MM.1S (cell line): Measurements from ENCODE around the gene ZNHIT6.

ENCODE experiments used
- DNase-seq: peaks from one replicate; pipeline ENCODE4 v3.0.0-alpha.2; 2015
- H2AFZ ChIP-seq: fragments of 300-600 bp; sonication (generic); 2 replicates; pipeline ENCODE4 v1.6.0; 2016; ENCODE audit warnings: antibody characterized with exemption, low read length
- H3F3A ChIP-seq: fragments of 300-600 bp; sonication (generic); 2 replicates; pipeline ENCODE4 v1.6.1; 2016; ENCODE audit warnings: mild to moderate bottlenecking, antibody characterized with exemption, low read length, moderate library complexity, mixed read lengths; ENCODE audit not compliant: insufficient read depth
- H3K27ac ChIP-seq: fragments of 300-600 bp; sonication (generic); 2 replicates; pipeline ENCODE4 v1.5.1; 2016; ENCODE audit warnings: mild to moderate bottlenecking, low read length
- H3K27me3 ChIP-seq: fragments of 300-600 bp; sonication (generic); replicated peaks from 2 replicates; pipeline ENCODE4 v1.6.0; 2016; ENCODE audit warnings: low read length; ENCODE audit not compliant: insufficient read depth
- H3K36me3 ChIP-seq: fragments of 300-600 bp; sonication (generic); replicated peaks from 2 replicates; pipeline ENCODE4 v1.6.1; 2016; ENCODE audit warnings: mild to moderate bottlenecking, low read length, mixed read lengths; ENCODE audit not compliant: insufficient read depth
- H3K4me1 ChIP-seq: fragments of 300-600 bp; sonication (generic); 2 replicates; pipeline ENCODE4 v1.6.1; 2016; ENCODE audit warnings: low read length, mixed read lengths
- H3K4me2 ChIP-seq: fragments of 300-600 bp; sonication (generic); 2 replicates; pipeline ENCODE4 v1.6.0; 2016; ENCODE audit warnings: low read depth, low read length
- H3K4me3 ChIP-seq: fragments of 300-600 bp; sonication (generic); 2 replicates; pipeline ENCODE4 v1.5.1; 2016; ENCODE audit warnings: low read length, mixed read lengths
- H3K79me2 ChIP-seq: fragments of 300-600 bp; sonication (generic); 2 replicates; pipeline ENCODE4 v1.6.1; 2016; ENCODE audit warnings: mixed run types, low read length, mixed read lengths
- H3K9ac ChIP-seq: fragments of 300-600 bp; sonication (generic); 2 replicates; pipeline ENCODE4 v1.6.1; 2016; ENCODE audit warnings: low read length, mixed read lengths
- H3K9me2 ChIP-seq: fragments of 300-600 bp; sonication (generic); replicated peaks from 2 replicates; pipeline ENCODE4 v1.6.1; 2016; ENCODE audit warnings: mild to moderate bottlenecking, low read length, mixed read lengths; ENCODE audit not compliant: insufficient read depth
- H3K9me3 ChIP-seq: fragments of 300-600 bp; sonication (generic); replicated peaks from 2 replicates; pipeline ENCODE4 v1.6.1; 2016; ENCODE audit warnings: mild to moderate bottlenecking, low read length, mixed read lengths; ENCODE audit not compliant: insufficient read depth
- H4K20me1 ChIP-seq: fragments of 300-600 bp; sonication (generic); 2 replicates; pipeline ENCODE4 v1.6.1; 2016; ENCODE audit warnings: mild to moderate bottlenecking, low read length, moderate library complexity, mixed read lengths; ENCODE audit not compliant: insufficient read depth
- EZH2 ChIP-seq: fragments of 300-600 bp; sonication (generic); optimal IDR thresholded peaks from 2 replicates; pipeline ENCODE3; 2017; ENCODE audit warnings: low read depth, mild to moderate bottlenecking, antibody characterized with exemption, low read length, mixed read lengths
- EZH2phosphoT487 ChIP-seq: fragments of 300-600 bp; sonication (generic); IDR thresholded peaks from 2 replicates; pipeline ENCODE4 v1.6.1; 2018; ENCODE audit warnings: antibody characterized with exemption, low read length
- TF ChIP-seq, protein P1 (sequence below): fragments of 300-600 bp; sonication (generic); IDR thresholded peaks from 2 replicates; pipeline ENCODE4 v1.5.1; 2016; ENCODE audit warnings: antibody characterized with exemption, low read length, mixed read lengths

Gene ZNHIT6

DNA sequence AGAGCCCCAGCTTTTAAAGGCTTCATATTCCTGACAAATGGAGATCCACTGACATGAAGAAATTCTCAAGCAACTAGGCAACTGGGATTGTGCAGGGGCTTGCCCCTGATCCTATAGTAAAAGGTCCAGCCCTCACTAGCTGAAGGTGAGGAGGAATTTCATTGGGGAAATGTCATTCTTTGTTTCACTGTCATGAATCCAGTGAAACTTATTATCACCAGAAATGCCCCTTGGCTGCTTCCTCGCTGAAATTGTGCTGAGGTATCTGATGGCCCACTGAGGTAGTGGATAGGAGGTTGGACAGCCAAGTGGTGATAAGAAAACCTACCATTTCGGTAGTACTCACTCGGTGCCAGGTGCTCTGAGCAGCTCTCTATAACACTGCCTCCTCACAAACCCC is 91.5 kb downstream of the ZNHIT6 start:
- Histone ChIP-seq H3K27me3 (no peaks in the 10 kb centered on the region), H3K4me1 (no peaks in the 10 kb centered on the region; the same call in 1 of the 2 replicates), H3K4me3 (no peak overlapping the region), H3F3A (no peaks in the 10 kb centered on the region), H3K9me3 (no peaks in the 10 kb centered on the region), H3K27ac (no peak overlapping the region), H3K4me2 (no peak overlapping the region), H3K36me3 (no peaks in the 10 kb centered on the region), H3K9me2 (no peaks in the 10 kb centered on the region), H2AFZ (no peak overlapping the region), H3K9ac (no peak overlapping the region), H3K79me2 (no peaks in the 10 kb centered on the region), H4K20me1 (no peaks in the 10 kb centered on the region)
- DNase-seq = no peak
- TF ChIP-seq EZH2phosphoT487 = no peak
- TF ChIP-seq, protein P1, sequence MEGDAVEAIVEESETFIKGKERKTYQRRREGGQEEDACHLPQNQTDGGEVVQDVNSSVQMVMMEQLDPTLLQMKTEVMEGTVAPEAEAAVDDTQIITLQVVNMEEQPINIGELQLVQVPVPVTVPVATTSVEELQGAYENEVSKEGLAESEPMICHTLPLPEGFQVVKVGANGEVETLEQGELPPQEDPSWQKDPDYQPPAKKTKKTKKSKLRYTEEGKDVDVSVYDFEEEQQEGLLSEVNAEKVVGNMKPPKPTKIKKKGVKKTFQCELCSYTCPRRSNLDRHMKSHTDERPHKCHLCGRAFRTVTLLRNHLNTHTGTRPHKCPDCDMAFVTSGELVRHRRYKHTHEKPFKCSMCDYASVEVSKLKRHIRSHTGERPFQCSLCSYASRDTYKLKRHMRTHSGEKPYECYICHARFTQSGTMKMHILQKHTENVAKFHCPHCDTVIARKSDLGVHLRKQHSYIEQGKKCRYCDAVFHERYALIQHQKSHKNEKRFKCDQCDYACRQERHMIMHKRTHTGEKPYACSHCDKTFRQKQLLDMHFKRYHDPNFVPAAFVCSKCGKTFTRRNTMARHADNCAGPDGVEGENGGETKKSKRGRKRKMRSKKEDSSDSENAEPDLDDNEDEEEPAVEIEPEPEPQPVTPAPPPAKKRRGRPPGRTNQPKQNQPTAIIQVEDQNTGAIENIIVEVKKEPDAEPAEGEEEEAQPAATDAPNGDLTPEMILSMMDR = no peak
- no peak for TF ChIP-seq EZH2

DNA sequence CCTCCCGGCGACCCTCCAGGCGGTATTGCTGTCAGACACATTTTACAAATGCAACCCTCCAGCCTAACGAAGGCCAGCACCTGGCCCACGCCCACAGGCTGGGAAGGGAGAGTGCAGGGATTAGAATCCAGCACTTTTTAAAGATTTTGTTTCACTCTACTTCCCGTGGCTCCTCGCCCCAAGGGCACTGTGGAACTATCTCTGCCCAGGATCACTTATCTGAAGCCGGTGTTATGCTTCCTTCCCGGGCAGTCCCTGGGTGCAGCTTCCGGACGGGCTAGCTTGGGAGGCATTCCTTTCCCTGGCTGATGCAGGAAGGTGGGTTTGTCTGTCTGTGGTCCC is 91.9 kb downstream of the ZNHIT6 start:
- Histone ChIP-seq H3K9ac (no peak overlapping the region), H3K4me1 (no peaks in the 10 kb centered on the region; the same call in 1 of the 2 replicates), H3K9me2 (no peaks in the 10 kb centered on the region), H3F3A (no peaks in the 10 kb centered on the region), H3K4me2 (no peak overlapping the region), H3K9me3 (no peaks in the 10 kb centered on the region), H3K27me3 (no peaks in the 10 kb centered on the region), H3K79me2 (no peaks in the 10 kb centered on the region), H3K4me3 (no peak overlapping the region), H4K20me1 (no peaks in the 10 kb centered on the region), H3K36me3 (no peaks in the 10 kb centered on the region), H3K27ac (no peak overlapping the region), H2AFZ (no peak overlapping the region)
- no peak for DNase-seq
- no peak for TF ChIP-seq EZH2phosphoT487
- TF ChIP-seq, protein P1 = no peak

DNA sequence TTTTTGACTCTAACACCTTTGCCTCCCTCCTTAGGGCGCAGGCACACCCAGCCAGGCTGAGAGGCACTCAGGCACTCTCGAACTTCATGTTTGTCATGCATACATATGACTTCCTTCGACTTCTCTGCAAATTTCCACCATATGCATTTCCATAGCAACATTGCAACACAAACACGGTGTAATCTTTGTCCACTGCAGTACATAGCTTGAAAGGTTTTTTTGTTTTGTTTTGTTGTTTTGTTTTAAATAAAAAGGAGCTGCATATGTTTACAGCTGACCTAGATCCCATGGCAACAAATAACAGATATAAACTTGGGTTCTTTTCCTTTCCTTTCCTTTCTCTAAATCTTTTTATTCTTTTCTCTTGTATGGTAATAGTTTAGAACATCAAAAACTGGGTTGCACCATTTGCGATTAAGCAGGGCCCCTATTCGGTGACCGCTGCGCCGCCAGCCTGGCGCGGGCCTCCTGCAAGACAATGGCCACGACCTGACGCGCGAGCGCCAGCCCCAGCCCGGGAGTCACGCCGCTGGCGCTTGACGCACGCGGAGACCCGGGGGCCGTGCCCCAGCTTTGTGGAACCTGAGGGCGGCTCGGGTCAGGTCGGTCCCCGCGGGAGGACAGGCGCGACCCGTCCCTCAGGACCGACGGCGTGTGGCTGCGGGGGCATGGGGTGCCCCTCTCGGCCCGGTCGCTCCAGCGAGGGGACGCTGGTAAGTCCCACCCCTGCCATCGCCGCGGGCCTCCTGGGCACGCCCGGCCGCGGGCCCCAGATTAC is 92.5 kb downstream of the ZNHIT6 start:
- Histone ChIP-seq H3K4me2 (no peak overlapping the region), H3K79me2 (no peaks in the 10 kb centered on the region), H3K9me2 (no peaks in the 10 kb centered on the region), H3K27ac (no peak overlapping the region), H3K4me3 (no peak overlapping the region), H2AFZ (no peak overlapping the region), H3K36me3 (no peaks in the 10 kb centered on the region), H3K27me3 (no peaks in the 10 kb centered on the region), H3K4me1 (no peaks in the 10 kb centered on the region; the same call in 1 of the 2 replicates), H3K9ac (no peak overlapping the region), H3F3A (no peaks in the 10 kb centered on the region), H3K9me3 (no peaks in the 10 kb centered on the region), H4K20me1 (no peaks in the 10 kb centered on the region)
- no peak for DNase-seq
- TF ChIP-seq, protein P1 = no peak
- no peak for TF ChIP-seq EZH2
- no peak for TF ChIP-seq EZH2phosphoT487
